ENCODE data around the gene PDXK.

DNA sequence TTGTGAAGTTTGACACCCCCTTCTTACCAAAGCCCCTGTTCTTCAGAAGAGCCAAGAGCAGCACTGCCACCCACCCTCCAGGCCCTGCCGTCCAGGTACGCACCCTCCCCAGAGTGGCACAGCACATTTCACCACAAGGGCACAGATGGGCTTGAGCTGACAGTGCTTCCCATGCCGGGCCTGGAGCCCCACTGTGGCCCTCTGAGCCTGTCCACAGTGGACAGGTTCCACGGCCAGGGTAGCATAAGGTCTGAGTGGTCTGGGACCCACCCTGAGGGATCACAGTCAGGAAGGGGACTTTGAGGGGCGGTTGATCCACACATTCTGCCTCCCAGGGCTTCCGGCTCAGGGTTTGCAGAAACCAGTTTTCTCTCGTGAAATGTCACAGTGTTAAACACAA is 28.6 kb upstream of the PDXK start:
- TF ChIP-seq BRF2 (IDR thresholded peaks at IDR 0.05; ENCODE audit: borderline replicate concordance, insufficient read depth, insufficient read length), result no peak
- no peak for TF ChIP-seq ZNF263 (CRISPR knock-in tag; IDR thresholded peaks at IDR 0.05; ENCODE audit: borderline replicate concordance)
- no peak for TF ChIP-seq POLR2A (conservative IDR thresholded peaks at IDR 0.05)
- TF ChIP-seq CEBPB (tag; IDR thresholded peaks at IDR 0.05), result no peak
- no peak for TF ChIP-seq SRF (CRISPR knock-in tag; IDR thresholded peaks at IDR 0.05)
- no peak for TF ChIP-seq ZFP36 (IDR thresholded peaks at IDR 0.05; ENCODE audit: low read depth, low read length, partially characterized antibody)
- TF ChIP-seq HDAC8 (tag; IDR thresholded peaks at IDR 0.05), result no peak
- no peak for TF ChIP-seq GTF3C2 (IDR thresholded peaks at IDR 0.05; ENCODE audit: borderline replicate concordance, extremely low read depth, insufficient read length)
- no peak for TF ChIP-seq CTCF (IDR thresholded peaks at IDR 0.05 in 2 of 3, conservative IDR thresholded peaks at IDR 0.05 in 1 of 3; ENCODE audit: insufficient read depth in 2 of 3, low read depth in 1 of 3, low read length in 3 of 3)

All from K562 (cell line).